ENCODE data around the gene ATP10A. TPM values are rescaled to one million over a fixed set of nuclear protein-coding genes. Genes with fewer than 3 reads are reported as not detected.
A peak's percentile ranks its signal among the peaks of the same experiment; 100 is the strongest.

The ATP10A gene
- polyA plus RNA-seq, 3 donors = 0.71 to 3.9 (median 0.92) TPM

DNA sequence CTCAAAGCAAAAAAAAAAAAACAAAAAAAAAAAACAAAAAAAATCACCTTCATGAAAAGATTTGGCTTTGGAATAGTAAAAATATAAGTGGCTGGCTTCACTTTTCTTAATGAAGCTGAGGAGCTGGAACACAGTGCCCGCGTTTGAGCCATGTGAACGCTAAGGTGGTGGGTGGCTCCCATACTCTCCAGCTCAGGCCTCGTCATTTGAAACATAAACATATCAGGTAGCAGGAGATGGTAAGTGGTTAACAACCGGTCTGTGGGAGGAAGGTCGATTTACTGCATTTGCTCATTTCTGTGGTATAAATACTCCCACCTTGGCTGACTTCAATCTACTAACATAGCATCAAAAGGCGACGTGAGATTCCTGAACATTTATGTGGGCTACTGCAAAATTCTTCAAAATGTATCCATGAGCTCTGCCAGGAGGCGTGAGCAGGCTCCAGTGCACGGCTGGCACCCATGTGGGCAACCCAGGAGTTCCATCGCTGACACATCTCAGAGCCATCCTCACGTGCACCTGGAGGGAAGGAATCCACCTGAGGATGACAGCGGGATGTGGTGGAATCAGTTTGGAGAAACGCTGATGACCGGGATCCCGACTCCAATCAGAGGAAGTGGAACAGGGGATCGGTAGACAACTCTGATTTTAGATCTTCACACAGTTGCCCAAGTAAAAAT, 157.6 kb downstream of the ATP10A start:
- H3K9ac ChIP-seq (ENCODE audit: insufficient read depth, low read length, poor library complexity, severe bottlenecking) = no peak overlapping the region
- Mint-ChIP-seq H3K9me3 (no peaks in the 10 kb centered on the region), H3K27me3 (ENCODE audit: low read depth in 3 of 3) (peaks cover 0 to under 1% (median 0%) of the 10 kb centered on the region in 3 donors), H3K4me3 (no peak overlapping the region), H3K4me1 (no peaks in the 10 kb centered on the region), H3K36me3 (peaks cover 0 to 3% of the 10 kb centered on the region in 2 donors), H3K27ac (peak overlapping the region in 2 of 7 donors; percentile 46 to 50)
- no peak overlapping the region for H2AFZ ChIP-seq (ENCODE audit: insufficient read depth, low read depth, low read length, poor library complexity, severe bottlenecking)
- H3K4me3 ChIP-seq (replicated peaks in 1 of 3; ENCODE audit: low read depth in 2 of 3, low read length in 3 of 3) = no peak overlapping the region
- no peaks in the 10 kb centered on the region for H3K9me3 ChIP-seq (replicated peaks in 1 of 2; ENCODE audit: control insufficient read depth in 1 of 2, insufficient read depth in 1 of 2, low read length in 2 of 2)
- 96% methylated on average over 12 of the region's 17 CpGs for WGBS (ENCODE audit: insufficient coverage)
- no peaks in the 10 kb centered on the region for H4K20me1 ChIP-seq (ENCODE audit: insufficient read depth, low read length)
- TF ChIP-seq CTCF (IDR thresholded peaks at IDR 0.05) = no peak
- intact Hi-C loops (cut with micrococcal nuclease) = no loop called here
- H3K36me3 ChIP-seq (replicated peaks in 1 of 2; ENCODE audit: control insufficient read depth in 1 of 2, insufficient read depth in 2 of 2, low read length in 2 of 2) = no peaks in the 10 kb centered on the region
- H3K4me2 ChIP-seq (replicated peaks; ENCODE audit: extremely low read depth, low read length, poor library complexity, severe bottlenecking) = no peak overlapping the region
- no peaks in the 10 kb centered on the region for H3K27me3 ChIP-seq (ENCODE audit: control insufficient read depth in 2 of 2, insufficient read depth in 2 of 2, low read length in 2 of 2)
- no peaks in the 10 kb centered on the region for H3K4me1 ChIP-seq (ENCODE audit: control insufficient read depth in 1 of 2, insufficient read depth in 2 of 2, low read length in 2 of 2)
- H3K79me2 ChIP-seq (ENCODE audit: insufficient read depth, low read length) = no peaks in the 10 kb centered on the region
- H3K27ac ChIP-seq (ENCODE audit: low read depth in 1 of 2, low read length in 2 of 2) = no peak overlapping the region
- DNase-seq = no peak

GRCh38 chr15:25703726-25704125, 159.4 kb downstream of the ATP10A start:
- no peak overlapping the region for H3K9ac ChIP-seq (ENCODE audit: insufficient read depth, low read length, poor library complexity, severe bottlenecking)

More at GRCh38 chr15:25703726-25704125, 159.4 kb downstream of the ATP10A start:
- H3K27me3 ChIP-seq (ENCODE audit: control insufficient read depth in 2 of 2, insufficient read depth in 2 of 2, low read length in 2 of 2) = no peaks in the 10 kb centered on the region
- Mint-ChIP-seq H3K36me3 (peaks cover 0 to 7% of the 10 kb centered on the region in 2 donors), H3K9me3 (no peaks in the 10 kb centered on the region), H3K4me1 (no peaks in the 10 kb centered on the region), H3K27ac (no peak overlapping the region), H3K4me3 (no peak overlapping the region), H3K27me3 (ENCODE audit: low read depth in 3 of 3) (no peaks in the 10 kb centered on the region)
- no peaks in the 10 kb centered on the region for H4K20me1 ChIP-seq (ENCODE audit: insufficient read depth, low read length)
- intact Hi-C loops (cut with micrococcal nuclease) = no loop called here
- WGBS (ENCODE audit: insufficient coverage) = 94% methylated on average over 5 of the region's 6 CpGs
- no peak overlapping the region for H3K4me3 ChIP-seq (replicated peaks in 1 of 3; ENCODE audit: low read depth in 2 of 3, low read length in 3 of 3)
- no peak overlapping the region for H2AFZ ChIP-seq (ENCODE audit: insufficient read depth, low read depth, low read length, poor library complexity, severe bottlenecking)
- H3K27ac ChIP-seq (ENCODE audit: low read depth in 1 of 2, low read length in 2 of 2) = no peak overlapping the region
- H3K9me3 ChIP-seq (replicated peaks in 1 of 2; ENCODE audit: control insufficient read depth in 1 of 2, insufficient read depth in 1 of 2, low read length in 2 of 2) = no peaks in the 10 kb centered on the region
- no peaks in the 10 kb centered on the region for H3K4me1 ChIP-seq (ENCODE audit: control insufficient read depth in 1 of 2, insufficient read depth in 2 of 2, low read length in 2 of 2)
- no peak for DNase-seq
- H3K36me3 ChIP-seq (replicated peaks in 1 of 2; ENCODE audit: control insufficient read depth in 1 of 2, insufficient read depth in 2 of 2, low read length in 2 of 2) = no peaks in the 10 kb centered on the region
- TF ChIP-seq CTCF (IDR thresholded peaks at IDR 0.05) = no peak
- no peak overlapping the region for H3K4me2 ChIP-seq (replicated peaks; ENCODE audit: extremely low read depth, low read length, poor library complexity, severe bottlenecking)
- H3K79me2 ChIP-seq (ENCODE audit: insufficient read depth, low read length) = no peaks in the 10 kb centered on the region

Measured in CD14-positive monocyte (primary cell).